AG09309 (cell line): Measurements from ENCODE around the gene CFLAR.

Experiments
- DNase-seq: peaks from one replicate; pipeline ENCODE4 v3.0.0-alpha.2; 2010; ENCODE audit warnings: low read depth
- H3K4me3 ChIP-seq: 2 replicates; pipeline ENCODE4 v1.5.1; 2011; ENCODE audit warnings: mild to moderate bottlenecking, low read depth, low read length, moderate library complexity; ENCODE audit not compliant: control insufficient read depth
- CTCF ChIP-seq: IDR thresholded peaks from 2 replicates; pipeline ENCODE4 v1.5.1; 2011; ENCODE audit warnings: mild to moderate bottlenecking, low read depth, low read length, inconsistent platforms; ENCODE audit not compliant: insufficient read depth, control insufficient read depth; ENCODE audit errors: missing control alignments

Gene CFLAR

GRCh38 chr2:201200345-201200744 is 84.4 kb downstream of the CFLAR start:
- no peak overlapping the region for H3K4me3 ChIP-seq
- TF ChIP-seq CTCF, result no peak

GRCh38 chr2:201201371-201201770 is 85.4 kb downstream of the CFLAR start:
- TF ChIP-seq CTCF, result no peak
- no peak overlapping the region for H3K4me3 ChIP-seq
- no peak for DNase-seq

More at GRCh38 chr2:201200345-201200744, 84.4 kb downstream of the CFLAR start:
- no peak for DNase-seq

GRCh38 chr2:201203916-201204654 is 88.1 kb downstream of the CFLAR start:
- peak; percentile 67 for DNase-seq
- no peak overlapping the region for H3K4me3 ChIP-seq
- no peak for TF ChIP-seq CTCF

- no peak for TF ChIP-seq CTCF
- no peak for DNase-seq
- H3K4me3 ChIP-seq, result no peak overlapping the region
Observed at GRCh38 chr2:201204655-201205514, 88.9 kb downstream of the CFLAR start.

GRCh38 chr2:201205515-201205849 is 89.5 kb downstream of the CFLAR start:
- DNase-seq, result no peak
- no peak overlapping the region for H3K4me3 ChIP-seq
- TF ChIP-seq CTCF, result no peak

- no peak for TF ChIP-seq CTCF
- DNase-seq, result no peak
- no peak overlapping the region for H3K4me3 ChIP-seq
Observed at GRCh38 chr2:201208563-201209252, 92.7 kb downstream of the CFLAR start.
